H1 (cell line): ENCODE data around the gene PPIA. TPM values are rescaled to one million over a fixed set of nuclear protein-coding genes. Genes with fewer than 3 reads are reported as not detected.

Source experiments
- CTCF ChIA-PET: fragments of 300-600 bp; sonication (Branson Sonifier 250); formaldehyde crosslinking; loops from one replicate; lab custom pipeline; 2021; ENCODE audit not compliant: partially characterized antibody; lab: Charles Lee
- POLR2A ChIA-PET: fragments of 300-600 bp; sonication (Branson Sonifier 250); formaldehyde crosslinking; loops from one replicate; lab custom pipeline; 2021; ENCODE audit warnings: inconsistent platforms; ENCODE audit not compliant: partially characterized antibody; lab: Charles Lee
- DNase-seq, 2 experiments: peaks; one replicate each; pipeline versions ENCODE4 v3.0.0 to v3.0.0-alpha.2; 2010 to 2022; ENCODE audit warnings: low spot score in 2 of 2, low read depth in 1 of 2, mixed read lengths in 1 of 2
- FAIRE-seq: peaks from 2 replicates; lab custom pipeline; 2011; peaks lifted over from hg19 to GRCh38; lab: Jason Lieb, UNC
- H2AFZ ChIP-seq: 2 replicates; pipeline ENCODE4 v1.8.1; 2012; ENCODE audit warnings: low read length, inconsistent platforms
- H2AK5ac ChIP-seq: 2 replicates; pipeline ENCODE4 v1.6.1; 2013; ENCODE audit warnings: low read depth, low read length
- H2BK120ac ChIP-seq: replicated peaks from 2 replicates; pipeline ENCODE3; 2013; ENCODE audit warnings: low read depth, low read length, inconsistent platforms
- H2BK12ac ChIP-seq: 2 replicates; pipeline ENCODE4 v1.6.1; 2013; ENCODE audit warnings: low read depth, low read length
- H2BK15ac ChIP-seq: 2 replicates; pipeline ENCODE4 v1.6.1; 2013; ENCODE audit warnings: low read length
- H2BK20ac ChIP-seq: 2 replicates; pipeline ENCODE4 v1.6.1; 2013; ENCODE audit warnings: low read length
- H2BK5ac ChIP-seq: 2 replicates; pipeline ENCODE4 v1.6.1; 2013; ENCODE audit warnings: low read depth, low read length
- H3K14ac ChIP-seq: 2 replicates; pipeline ENCODE4 v1.6.1; 2013; ENCODE audit warnings: inconsistent platforms; ENCODE audit not compliant: insufficient read length
- H3K18ac ChIP-seq: 2 replicates; pipeline ENCODE4 v1.6.1; 2013; ENCODE audit warnings: low read length; ENCODE audit errors: extremely low read depth
- H3K23ac ChIP-seq: 2 replicates; pipeline ENCODE4 v1.6.1; 2013; ENCODE audit warnings: inconsistent platforms; ENCODE audit not compliant: insufficient read length
- H3K23me2 ChIP-seq: 2 replicates; pipeline ENCODE4 v1.6.1; 2013; ENCODE audit warnings: low read depth, low read length
- H3K27ac ChIP-seq: 2 replicates; pipeline ENCODE4 v1.6.1; 2011; ENCODE audit warnings: low read depth, low read length, inconsistent platforms
- H3K27me3 ChIP-seq, 4 experiments: replicated peaks in 1 of 4; 1 replicate in 1 of 4; 2 replicates in 3 of 4; pipeline versions ENCODE4 v1.6.1 to v1.8.1; 2011 to 2013; ENCODE audit warnings: low read length in 3 of 4, mild to moderate bottlenecking in 3 of 4, inconsistent platforms in 2 of 4, mixed read lengths in 2 of 4, moderate library complexity in 1 of 4; ENCODE audit not compliant: control insufficient read depth in 3 of 4, insufficient read depth in 3 of 4; ENCODE audit errors: extremely low read depth in 1 of 4
- H3K36me3 ChIP-seq, 4 experiments: 2 replicates each; pipeline versions ENCODE4 v1.6.1 to v1.8.1; 2011 to 2013; ENCODE audit warnings: mild to moderate bottlenecking in 4 of 4, low read length in 3 of 4, moderate library complexity in 2 of 4, control low read depth in 1 of 4, inconsistent platforms in 1 of 4; ENCODE audit not compliant: insufficient read depth in 4 of 4, control insufficient read depth in 2 of 4
- H3K4ac ChIP-seq: replicated peaks from 2 replicates; pipeline ENCODE3; 2013; ENCODE audit warnings: low read length, low read depth, mixed read lengths, inconsistent platforms; ENCODE audit not compliant: insufficient read length
- H3K4me1 ChIP-seq, 4 experiments: replicated peaks in 1 of 4; 1 replicate in 1 of 4; 2 replicates in 3 of 4; pipeline versions ENCODE4 v1.6.1 to v1.8.1; 2011 to 2013; ENCODE audit warnings: low read length in 3 of 4, inconsistent platforms in 2 of 4, mixed read lengths in 1 of 4; ENCODE audit not compliant: insufficient read depth in 4 of 4, control insufficient read depth in 3 of 4
- H3K4me2 ChIP-seq, 2 experiments: 2 replicates each; pipeline versions ENCODE4 v1.6.1 to v1.8.1; 2011 to 2013; ENCODE audit warnings: low read depth in 2 of 2, low read length in 2 of 2, control low read depth in 1 of 2, inconsistent platforms in 1 of 2, mild to moderate bottlenecking in 1 of 2; ENCODE audit not compliant: insufficient read depth in 1 of 2
- H3K4me3 ChIP-seq, 4 experiments: fragments of 200-600, 300-600 bp in 1 of 4; sonication (generic), shearing (Covaris generic), sonication (Bioruptor Twin) in 1 of 4; 2 replicates each; pipeline versions ENCODE4 v1.5.1 to v1.8.1; 2011 to 2016; ENCODE audit warnings: low read length in 4 of 4, low read depth in 3 of 4, control low read depth in 2 of 4, inconsistent platforms in 2 of 4, mild to moderate bottlenecking in 2 of 4, mixed read lengths in 1 of 4, moderate library complexity in 1 of 4; ENCODE audit not compliant: insufficient read depth in 2 of 4; ENCODE audit errors: extremely low read depth in 1 of 4
- H3K56ac ChIP-seq: replicated peaks from 2 replicates; pipeline ENCODE3; 2013; ENCODE audit warnings: low read depth, mild to moderate bottlenecking, mixed read lengths, low read length, inconsistent platforms; ENCODE audit not compliant: insufficient read length
- H3K79me1 ChIP-seq: 2 replicates; pipeline ENCODE4 v1.6.1; 2013; ENCODE audit warnings: low read depth, low read length, control low read depth
- H3K79me2 ChIP-seq, 2 experiments: 2 replicates each; pipeline versions ENCODE4 v1.6.1 to v1.8.1; 2012 to 2013; ENCODE audit warnings: low read length in 2 of 2, mild to moderate bottlenecking in 2 of 2, inconsistent platforms in 1 of 2; ENCODE audit not compliant: insufficient read depth in 2 of 2, control insufficient read depth in 1 of 2
- H3K9ac ChIP-seq, 4 experiments: replicated peaks in 1 of 4; 1 replicate in 1 of 4; 2 replicates in 3 of 4; pipeline versions ENCODE4 v1.6.1 to v1.8.1; 2011 to 2013; ENCODE audit warnings: low read depth in 3 of 4, low read length in 3 of 4, control low read depth in 2 of 4, mild to moderate bottlenecking in 2 of 4, moderate library complexity in 2 of 4, inconsistent platforms in 1 of 4; ENCODE audit errors: extremely low read depth in 1 of 4
- H3K9me3 ChIP-seq, 2 experiments: 2 replicates each; pipeline versions ENCODE4 v1.6.1 to v1.8.1; 2012 to 2013; ENCODE audit warnings: mild to moderate bottlenecking in 2 of 2, moderate library complexity in 2 of 2, control low read depth in 1 of 2, inconsistent platforms in 1 of 2, low read depth in 1 of 2, low read length in 1 of 2, mixed read lengths in 1 of 2; ENCODE audit not compliant: insufficient read depth in 2 of 2
- H4K20me1 ChIP-seq, 2 experiments: replicated peaks in 1 of 2; 2 replicates each; pipeline versions ENCODE3 to v1.8.1; 2011 to 2013; ENCODE audit warnings: inconsistent platforms in 2 of 2, low read length in 2 of 2, mild to moderate bottlenecking in 1 of 2; ENCODE audit not compliant: insufficient read depth in 2 of 2, control insufficient read depth in 1 of 2
- H4K5ac ChIP-seq: 2 replicates; pipeline ENCODE4 v1.6.1; 2013; ENCODE audit warnings: low read length, low read depth, mixed read lengths, inconsistent platforms; ENCODE audit not compliant: insufficient read length
- H4K8ac ChIP-seq: 2 replicates; pipeline ENCODE4 v1.8.0; 2013; ENCODE audit warnings: mild to moderate bottlenecking, moderate library complexity, low read length, inconsistent platforms; ENCODE audit not compliant: insufficient read depth; ENCODE audit errors: extremely low read depth
- H4K91ac ChIP-seq: replicated peaks from 2 replicates; pipeline ENCODE3; 2013; ENCODE audit warnings: low read length, mixed read lengths, inconsistent platforms; ENCODE audit not compliant: insufficient read length
- ASH2L ChIP-seq: fragments of 200-600, 300-600 bp; sonication (generic); IDR thresholded peaks from one replicate; pipeline ENCODE4 v1.7.1; 2017; ENCODE audit warnings: low read length
- CREB1 ChIP-seq: IDR thresholded peaks from 2 replicates; pipeline ENCODE4 v1.6.1; 2012; ENCODE audit warnings: inconsistent platforms
- KDM1A ChIP-seq: fragments of 200-600, 300-600 bp; sonication (generic); IDR thresholded peaks from 2 replicates; pipeline ENCODE4 v1.7.1; 2016; ENCODE audit warnings: mild to moderate bottlenecking, low read length, borderline replicate concordance
- NRF1 ChIP-seq: IDR thresholded peaks from 2 replicates; pipeline ENCODE4 v1.6.1; 2011; ENCODE audit warnings: mild to moderate bottlenecking, low read depth, low read length, improper control_type of control experiment
- SP1 ChIP-seq: IDR thresholded peaks from 2 replicates; pipeline ENCODE4 v1.6.1; 2011; ENCODE audit warnings: low read depth, low read length
- WGBS, 2 experiments: shearing (Covaris generic) in 1 of 2; methylation state at CpG; one replicate each; pipeline versions ENCODE4 v1.1.6 to v1.1.7; 2013 to 2015; ENCODE audit warnings: low lambda C conversion rate in 2 of 2, mixed read lengths in 2 of 2, inconsistent platforms in 1 of 2, low coverage in 1 of 2, missing lambda C conversion rate in 1 of 2; ENCODE audit not compliant: insufficient replicate concordance in 2 of 2, insufficient coverage in 1 of 2, insufficient read length in 1 of 2; ENCODE audit errors: extremely low coverage in 1 of 2, missing lambda C conversion rate in 1 of 2; 5-methylcytosine and 5-hydroxymethylcytosine counted together
- polyA plus RNA-seq, 7 experiments: library from polyadenylated mRNA; depleted of rRNA in 3 of 7; stranded (reverse) in 5 of 7; unstranded in 2 of 7; fragments of >200 nt in 5 of 7; fragments of 200-250 nt in 2 of 7; gene quantifications; 1 replicate in 5 of 7; 2 replicates in 1 of 7; 4 replicates in 1 of 7; pipeline versions ENCODE4 v1.2.1 to v1.2.3, GENCODE V29; 2011 to 2013; ENCODE audit warnings: missing spikeins in 2 of 7, mixed read lengths in 2 of 7
- total RNA-seq: library from RNA; stranded (reverse); fragmentation: NEBNext Ultra II Directional; extraction: Animal tissue kit (Norgen Biotek cat#: 25700); gene quantifications from 2 replicates; pipeline ENCODE4 v1.2.1, GENCODE V29; 2021

Gene PPIA
- total and polyA plus RNA-seq, 2 of the 8 experiments (the other 6 are each of a cell fraction or from before 2014, with no cell fraction given) = 2,865 to 5,394 TPM

DNA sequence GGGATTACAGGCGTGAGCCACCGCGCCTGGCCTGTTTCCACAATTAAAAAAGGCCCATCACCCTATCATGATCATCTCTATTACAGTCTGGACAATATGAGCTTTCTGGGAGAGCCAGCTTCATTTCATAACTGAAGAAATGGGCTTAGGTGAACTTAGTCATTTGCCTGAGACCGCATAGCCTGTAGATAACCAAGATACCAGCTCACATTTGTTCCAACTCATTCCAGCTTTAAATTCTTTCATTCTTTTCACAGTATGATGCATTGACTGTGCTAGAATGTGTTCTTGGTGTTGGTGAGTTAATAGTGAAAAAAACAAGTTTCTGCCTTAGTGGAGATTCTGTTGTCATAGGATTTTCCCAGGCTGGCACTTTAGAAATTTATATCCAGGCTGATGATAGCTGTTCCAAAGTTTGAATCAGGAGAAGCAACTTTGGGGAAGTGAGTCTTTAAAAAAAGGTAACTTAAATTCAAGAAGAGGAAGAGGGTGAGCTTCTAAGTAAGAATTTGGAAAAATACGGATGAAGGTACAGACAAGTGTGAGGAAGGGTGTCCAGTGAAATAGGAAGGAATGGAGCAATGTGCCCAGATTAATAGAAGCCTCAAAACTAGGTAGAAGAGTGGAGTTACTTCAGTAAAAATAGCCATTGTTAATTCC, 53.5 kb downstream of the PPIA start:
- Histone ChIP-seq H2BK12ac (no peak overlapping the region), H3K79me2 (peaks cover 13 to 25% of the 10 kb centered on the region in 2 experiments; a peak in 3 of 4 replicates), H3K36me3 (no peaks in the 10 kb centered on the region), H2BK5ac (no peak overlapping the region), H3K4me1 (peaks cover 0 to 3% (median 0%) of the 10 kb centered on the region in 4 experiments; a peak in 2 of 7 replicates), H3K4me2 (no peak overlapping the region; a peak in 1 of 4 replicates), H4K20me1 (peaks cover 1 to 6% of the 10 kb centered on the region in 2 experiments), H3K23me2 (no peaks in the 10 kb centered on the region; the same call in 1 of the 2 replicates), H3K9me3 (no peaks in the 10 kb centered on the region), H2BK15ac (no peak overlapping the region), H3K23ac (no peak overlapping the region), H4K8ac (no peak overlapping the region), H2BK120ac (no peak overlapping the region), H2AFZ (no peak overlapping the region), H4K5ac (no peak overlapping the region), H3K27ac (no peak overlapping the region), H3K79me1 (no peaks in the 10 kb centered on the region), H4K91ac (no peak overlapping the region), H3K27me3 (no peaks in the 10 kb centered on the region), H3K18ac (no peak overlapping the region), H3K56ac (no peak overlapping the region), H3K14ac (no peak overlapping the region), H2AK5ac (no peak overlapping the region), H2BK20ac (no peak overlapping the region), H3K4me3 (no peak overlapping the region), H3K9ac (no peak overlapping the region), H3K4ac (no peak overlapping the region)
- ChIA-PET POLR2A (interaction anchor here (1.0 to 7.8 kb wide), 10 partner anchors 17 to 262 kb away, joined by 3 to 53 read pairs (median 4); partner anchors contain the start of gene PURB), CTCF (interaction anchor here (0.5 to 2.7 kb wide), 8 partner anchors 52 to 285 kb away, joined by 3 to 8 read pairs (median 4); no protein-coding TSS in a partner anchor)
- DNase-seq = no peak
- TF ChIP-seq KDM1A (no peak), CREB1 (no peak), ASH2L (no peak), SP1 (no peak), NRF1 (no peak)
- FAIRE-seq = no peak
- WGBS, 2 experiments = 83 to 100% methylated on average over 1 to 5 of the region's 5 CpGs
